Neural cell (in vitro differentiated cells): ENCODE results near the gene RTL1. TPM values are rescaled to one million over a fixed set of nuclear protein-coding genes. Genes with fewer than 3 reads are reported as not detected.

Source experiments
- H2AFZ ChIP-seq: fragments of 200-600, 300-800 bp; sonication (generic), shearing (Covaris generic); 2 replicates; pipeline ENCODE4 v1.6.0; 2014; ENCODE audit warnings: low read depth, mild to moderate bottlenecking, antibody characterized with exemption, low read length, moderate library complexity
- H3F3A ChIP-seq: fragments of 200-600 bp; shearing (Covaris generic); 2 replicates; pipeline ENCODE4 v1.6.1; 2016; ENCODE audit warnings: mild to moderate bottlenecking, moderate library complexity, mixed read lengths, antibody characterized with exemption, low read length; ENCODE audit not compliant: insufficient read depth, poor library complexity, severe bottlenecking
- H3K27ac ChIP-seq: fragments of 200-600, 300-800 bp; sonication (generic), shearing (Covaris generic); 2 replicates; pipeline ENCODE4 v1.5.1; 2014; ENCODE audit warnings: mild to moderate bottlenecking, low read length, moderate library complexity
- H3K27me3 ChIP-seq: fragments of 300-800, 200-600 bp; sonication (generic), shearing (Covaris generic); 2 replicates; pipeline ENCODE4 v1.6.0; 2014; ENCODE audit warnings: mild to moderate bottlenecking, low read depth, low read length, moderate library complexity; ENCODE audit not compliant: insufficient read depth
- H3K36me3 ChIP-seq: fragments of 300-800, 200-600 bp; sonication (generic), shearing (Covaris generic); 2 replicates; pipeline ENCODE4 v1.5.1; 2014; ENCODE audit warnings: mild to moderate bottlenecking, antibody characterized with exemption, low read length, moderate library complexity; ENCODE audit not compliant: insufficient read depth
- H3K4me2 ChIP-seq: fragments of 300-800, 200-600 bp; sonication (generic), shearing (Covaris generic); 2 replicates; pipeline ENCODE4 v1.6.0; 2014; ENCODE audit warnings: mild to moderate bottlenecking, low read length
- H3K4me3 ChIP-seq: fragments of 300-800, 200-600 bp; sonication (generic), shearing (Covaris generic); 2 replicates; pipeline ENCODE4 v1.5.1; 2014; ENCODE audit warnings: mild to moderate bottlenecking, low read length, moderate library complexity
- H3K79me2 ChIP-seq: fragments of 200-600 bp; shearing (Covaris generic); replicated peaks from 2 replicates; pipeline ENCODE4 v1.6.0; 2014; ENCODE audit warnings: mild to moderate bottlenecking, low read length, moderate library complexity; ENCODE audit not compliant: insufficient read depth
- H3K9ac ChIP-seq: fragments of 300-800, 200-600 bp; sonication (generic), shearing (Covaris generic); 2 replicates; pipeline ENCODE4 v1.6.1; 2016; ENCODE audit warnings: mild to moderate bottlenecking, low read length, mixed read lengths
- H3K9me2 ChIP-seq: fragments of 200-600 bp; shearing (Covaris generic); 2 replicates; pipeline ENCODE4 v1.6.1; 2016; ENCODE audit warnings: mild to moderate bottlenecking, low read length, mixed read lengths; ENCODE audit not compliant: insufficient read depth
- H3K9me3 ChIP-seq: fragments of 200-600, 300-800 bp; sonication (generic), shearing (Covaris generic); 2 replicates; pipeline ENCODE4 v1.6.1; 2016; ENCODE audit warnings: mild to moderate bottlenecking, mixed run types, low read length, moderate library complexity, mixed read lengths
- H4K20me1 ChIP-seq: fragments of 200-600 bp; shearing (Covaris generic); 2 replicates; pipeline ENCODE4 v1.6.1; 2016; ENCODE audit warnings: mild to moderate bottlenecking, mixed run types; ENCODE audit not compliant: insufficient read depth
- CTCF ChIP-seq: fragments of 450-650 bp; IDR thresholded peaks from 2 replicates; pipeline ENCODE4 v1.5.1; 2014; ENCODE audit warnings: antibody characterized with exemption, mild to moderate bottlenecking, moderate library complexity; ENCODE audit not compliant: poor library complexity, severe bottlenecking
- EP300 ChIP-seq: fragments of 450-650 bp; conservative IDR thresholded peaks from 2 replicates; pipeline ENCODE4 v1.6.1; 2014; ENCODE audit warnings: antibody characterized with exemption, mild to moderate bottlenecking, moderate library complexity; ENCODE audit not compliant: poor library complexity, severe bottlenecking
- EZH2 ChIP-seq: fragments of 200-600, 300-800 bp; shearing (Covaris generic), sonication (generic); IDR thresholded peaks from 2 replicates; pipeline ENCODE4 v1.6.1; 2014; ENCODE audit warnings: antibody characterized with exemption, low read length, borderline replicate concordance, mild to moderate bottlenecking; ENCODE audit not compliant: insufficient read depth, poor library complexity, severe bottlenecking
- MXI1 ChIP-seq: fragments of 450-650 bp; conservative IDR thresholded peaks from 2 replicates; pipeline ENCODE4 v1.6.1; 2014; ENCODE audit warnings: antibody characterized with exemption, mild to moderate bottlenecking; ENCODE audit not compliant: poor library complexity, severe bottlenecking
- POLR2AphosphoS5 ChIP-seq: IDR thresholded peaks from 2 replicates; pipeline ENCODE4 v1.6.1; 2012
- RAD21 ChIP-seq: fragments of 450-650 bp; conservative IDR thresholded peaks from 2 replicates; pipeline ENCODE4 v1.6.1; 2014; ENCODE audit warnings: antibody characterized with exemption, mild to moderate bottlenecking, moderate library complexity
- SMC3 ChIP-seq: fragments of 450-650 bp; conservative IDR thresholded peaks from 2 replicates; pipeline ENCODE4 v1.6.1; 2014; ENCODE audit warnings: antibody characterized with exemption, mild to moderate bottlenecking, moderate library complexity; ENCODE audit not compliant: poor library complexity
- TAF1 ChIP-seq: IDR thresholded peaks from 2 replicates; pipeline ENCODE4 v1.6.1; 2012; ENCODE audit warnings: low read depth
- polyA plus RNA-seq: library from polyadenylated mRNA; depleted of rRNA; stranded (reverse); fragments of >200 nt; gene quantifications from 2 replicates; pipeline ENCODE4 v1.2.3, GENCODE V29; 2014

RTL1 gene
- polyA plus RNA-seq, 1 donor from 2014 or later = not detected

- TF ChIP-seq RAD21 = peak; percentile 84
These were observed 975 bp upstream of the RTL1 start (continued) for GRCh38 chr14:100904307-100905087.

- Histone ChIP-seq H2AFZ (no peak overlapping the region), H3K27ac (peak overlapping the region; percentile 72), H3K9ac (peak overlapping the region; percentile 56), H3K79me2 (no peaks in the 10 kb centered on the region), H3K27me3 (no peaks in the 10 kb centered on the region), H3K4me3 (peak overlapping the region; percentile 50), H3K4me2 (peak overlapping the region; percentile 41), H3K9me2 (no peaks in the 10 kb centered on the region), H3F3A (no peaks in the 10 kb centered on the region), H4K20me1 (no peaks in the 10 kb centered on the region), H3K9me3 (no peaks in the 10 kb centered on the region), H3K36me3 (no peaks in the 10 kb centered on the region)
- TF ChIP-seq EP300 (no peak), SMC3 (no peak), MXI1 (no peak), POLR2AphosphoS5 (no peak), EZH2 (no peak), CTCF (no peak)
These were observed 421 bp downstream of the RTL1 start for GRCh38 chr14:100903134-100903468.

DNA sequence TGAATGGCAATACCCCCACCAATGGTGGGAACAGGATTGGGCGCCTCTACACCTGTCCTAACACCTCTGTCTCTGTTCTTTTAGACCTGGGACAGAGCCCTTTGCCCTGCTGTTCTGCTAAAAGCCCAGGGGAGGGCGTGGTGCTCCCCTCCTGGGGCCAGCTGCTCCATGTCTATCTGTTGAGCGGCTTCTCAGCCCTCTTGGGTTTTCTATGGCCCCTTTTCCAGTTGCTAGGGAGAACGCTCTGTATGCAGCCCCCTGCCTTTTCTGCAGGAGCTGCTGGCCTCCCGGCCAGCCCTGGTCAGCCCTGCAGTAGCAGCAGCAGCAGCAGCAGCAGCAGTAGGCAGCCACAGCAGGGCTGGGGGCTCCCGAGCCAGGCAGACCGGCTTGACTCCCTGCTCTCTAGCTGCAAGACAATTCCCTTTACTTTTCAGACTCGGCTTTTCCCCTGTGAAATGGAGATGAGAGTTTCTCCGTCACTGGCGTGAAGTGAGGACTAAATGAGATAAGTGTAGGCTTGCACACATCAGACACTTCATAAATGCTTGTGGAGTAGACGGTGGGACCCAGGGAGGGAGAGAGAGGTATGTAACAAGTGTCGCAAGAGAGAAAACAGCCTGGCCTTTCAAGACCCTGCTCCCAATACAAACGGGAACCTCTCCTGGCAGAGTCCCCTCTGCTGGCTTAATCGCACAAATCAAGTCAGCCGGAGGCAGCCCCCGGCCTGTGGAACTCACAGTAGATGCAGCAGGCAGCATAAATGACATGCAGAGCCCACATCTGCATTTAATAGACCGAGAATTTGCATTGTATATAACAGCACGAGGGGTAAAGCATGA, 1.0 kb downstream of the RTL1 start:
- Histone ChIP-seq H3K4me2 (peak overlapping the region; percentile 41), H3K9me3 (no peaks in the 10 kb centered on the region), H3K27ac (peak overlapping the region; percentile 72), H3K27me3 (no peaks in the 10 kb centered on the region), H4K20me1 (no peaks in the 10 kb centered on the region), H3K36me3 (no peaks in the 10 kb centered on the region), H3K9me2 (no peaks in the 10 kb centered on the region), H3K79me2 (no peaks in the 10 kb centered on the region), H3F3A (no peaks in the 10 kb centered on the region), H3K9ac (peak overlapping the region; percentile 56), H2AFZ (no peak overlapping the region), H3K4me3 (peak overlapping the region; percentile 50)
- peak; percentile 40 for TF ChIP-seq CTCF
- TF ChIP-seq SMC3 = peak; percentile 68
- TF ChIP-seq RAD21 = peak; percentile 57
- no peak for TF ChIP-seq EZH2
- peak; percentile 16 for TF ChIP-seq POLR2AphosphoS5
- no peak for TF ChIP-seq TAF1
- peak; percentile 22 for TF ChIP-seq EP300
